Activated CD4-positive, alpha-beta T cell treated with anti-CD3 and anti-CD28 coated beads, Interleukin-2, amount 10 ng/mL, durations not matched to agents 24 days and 14 days (primary cell): ENCODE measurements around the gene PDE2A. TPM values are rescaled to one million over a fixed set of nuclear protein-coding genes. Genes with fewer than 3 reads are reported as not detected.

Source experiments
- DNase-seq: peaks from one replicate; pipeline ENCODE4 v3.0.0; 2022
- H3K27ac Mint-ChIP-seq: one replicate; pipeline ENCODE4 v1.8.0; 2022; ENCODE audit warnings: mild to moderate bottlenecking, mixed read lengths
- H3K27me3 Mint-ChIP-seq: one replicate; pipeline ENCODE4 v1.8.0; 2022; ENCODE audit warnings: mixed read lengths
- H3K36me3 Mint-ChIP-seq: one replicate; pipeline ENCODE4 v1.8.0; 2022; ENCODE audit warnings: low read depth, mild to moderate bottlenecking, mixed read lengths
- H3K4me1 Mint-ChIP-seq: one replicate; pipeline ENCODE4 v1.8.0; 2021; ENCODE audit warnings: mixed read lengths
- H3K4me3 Mint-ChIP-seq: one replicate; pipeline ENCODE4 v1.8.0; 2022; ENCODE audit warnings: mild to moderate bottlenecking, moderate library complexity, mixed read lengths
- H3K9me3 Mint-ChIP-seq: one replicate; pipeline ENCODE4 v1.8.0; 2021; ENCODE audit warnings: mixed read lengths
- intact Hi-C: fragments of 100-400 bp; cut with micrococcal nuclease; formaldehyde crosslinking; loops from one replicate; pipeline ENCODE4 v1.15.1; 2023
- total RNA-seq: library from RNA; stranded (reverse); gene quantifications from 2 replicates; pipeline ENCODE4 v1.2.3, GENCODE V29; 2022

PDE2A gene
- total RNA-seq, 1 donor from 2014 or later: 0.33 TPM

DNA sequence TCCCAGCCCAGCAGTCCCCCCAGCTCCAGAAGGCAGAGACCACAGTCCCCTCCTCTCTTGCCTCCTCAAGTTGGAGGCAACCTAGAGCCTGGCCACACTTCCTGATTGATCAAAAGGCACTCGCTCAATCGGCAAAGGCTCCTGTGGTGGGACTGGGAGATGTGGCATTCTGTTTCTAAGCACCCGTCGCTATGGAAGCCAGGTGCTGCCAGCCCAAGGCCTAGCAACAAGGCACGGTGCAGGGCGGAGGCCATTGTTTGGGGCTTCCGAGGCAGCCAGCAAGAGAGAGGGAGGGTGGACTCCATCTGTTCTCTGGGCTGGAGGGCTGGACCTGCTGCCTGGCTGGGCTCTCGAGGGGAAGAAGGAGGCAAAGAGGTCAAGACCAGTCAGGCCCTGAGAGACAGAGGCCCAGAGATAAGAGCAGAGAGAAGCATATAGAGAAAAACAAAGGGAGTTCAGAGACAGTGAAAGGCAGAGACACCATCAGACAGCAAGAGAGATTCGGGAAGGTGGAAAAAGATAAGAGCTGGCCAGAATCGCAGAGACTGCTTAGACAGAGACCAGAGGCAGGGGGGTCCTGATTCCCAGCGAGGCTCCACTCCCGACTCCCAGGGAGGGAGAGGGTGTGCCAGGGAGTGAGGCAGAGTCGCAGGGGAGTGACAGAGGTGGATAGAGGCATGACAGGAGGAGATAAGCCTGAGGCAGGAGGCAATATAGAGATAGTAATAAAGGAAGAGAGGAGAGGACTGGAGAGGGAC, 21.2 kb downstream of the PDE2A start:
- peaks cover 5% of the 10 kb centered on the region for H3K27me3 Mint-ChIP-seq
- intact Hi-C loops: no loop called here
- H3K4me3 Mint-ChIP-seq: no peak overlapping the region
- H3K9me3 Mint-ChIP-seq: no peaks in the 10 kb centered on the region
- no peaks in the 10 kb centered on the region for H3K36me3 Mint-ChIP-seq
- no peak for DNase-seq
- H3K4me1 Mint-ChIP-seq: no peaks in the 10 kb centered on the region
- H3K27ac Mint-ChIP-seq: peak overlapping the region; percentile 50

DNA sequence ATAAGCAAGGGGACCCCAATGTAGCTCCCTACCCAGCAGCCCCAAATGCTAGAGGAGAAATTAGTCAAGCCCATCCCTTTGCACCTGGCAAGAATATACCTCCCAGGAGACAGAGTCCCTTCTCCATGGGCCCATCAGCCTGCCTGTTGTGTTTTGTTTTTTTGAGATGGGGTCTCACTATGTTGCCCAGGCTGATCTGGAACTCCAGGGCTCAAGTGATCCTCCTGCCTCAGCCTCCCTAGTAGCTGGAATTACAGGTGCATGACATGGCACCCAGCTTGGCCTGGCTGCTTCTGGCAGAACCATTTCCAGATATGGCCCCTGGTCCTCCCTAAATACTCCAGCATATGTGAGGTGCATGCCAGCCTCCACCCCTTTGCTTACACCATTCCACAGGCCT, 22.1 kb downstream of the PDE2A start:
- intact Hi-C loops: no loop called here
- no peak for DNase-seq
- no peaks in the 10 kb centered on the region for H3K9me3 Mint-ChIP-seq
- no peak overlapping the region for H3K27ac Mint-ChIP-seq
- H3K27me3 Mint-ChIP-seq: peaks cover 5% of the 10 kb centered on the region
- no peaks in the 10 kb centered on the region for H3K4me1 Mint-ChIP-seq
- H3K36me3 Mint-ChIP-seq: no peaks in the 10 kb centered on the region
- H3K4me3 Mint-ChIP-seq: no peak overlapping the region

DNA sequence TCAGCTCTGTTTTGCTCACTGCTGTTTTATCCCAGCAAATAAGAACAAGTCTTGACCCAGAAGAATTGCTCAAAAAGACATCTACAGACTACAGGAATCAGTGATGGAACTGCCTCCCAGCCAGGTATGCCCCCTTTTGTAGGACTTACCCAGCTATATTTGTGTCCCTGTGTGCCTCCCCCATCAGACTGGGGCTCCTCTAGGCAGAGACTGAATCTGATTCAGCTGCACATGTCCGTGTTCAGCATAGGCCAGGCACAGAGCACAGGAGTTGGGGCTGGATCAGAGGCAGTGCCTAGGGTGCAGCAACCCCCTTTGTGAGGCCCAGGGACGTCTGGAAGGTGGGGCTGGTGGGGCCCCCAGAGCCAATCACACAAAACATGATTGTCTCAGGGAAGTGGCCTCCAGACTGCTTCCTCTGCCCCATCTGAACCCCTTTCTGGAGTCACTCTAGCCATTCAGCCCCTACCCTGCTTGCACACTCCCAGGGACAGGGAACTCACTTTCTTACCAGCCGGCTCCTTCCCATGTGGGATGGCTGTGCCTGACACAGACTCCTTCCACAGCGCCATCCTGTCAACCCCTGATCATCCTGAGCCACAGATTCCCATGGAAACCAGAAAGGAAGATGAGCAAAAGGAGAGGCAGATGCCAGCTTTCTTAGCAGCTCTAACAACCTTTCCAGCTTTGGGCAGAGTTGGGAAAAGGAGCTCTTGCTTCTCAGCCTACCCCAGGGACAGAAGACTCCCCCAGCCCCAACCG, 24.8 kb downstream of the PDE2A start:
- Mint-ChIP-seq H3K9me3 (no peaks in the 10 kb centered on the region), H3K27ac (no peak overlapping the region), H3K4me1 (no peaks in the 10 kb centered on the region), H3K36me3 (no peaks in the 10 kb centered on the region), H3K4me3 (no peak overlapping the region), H3K27me3 (peaks cover 5% of the 10 kb centered on the region)
- intact Hi-C loops: no loop called here
- no peak for DNase-seq

DNA sequence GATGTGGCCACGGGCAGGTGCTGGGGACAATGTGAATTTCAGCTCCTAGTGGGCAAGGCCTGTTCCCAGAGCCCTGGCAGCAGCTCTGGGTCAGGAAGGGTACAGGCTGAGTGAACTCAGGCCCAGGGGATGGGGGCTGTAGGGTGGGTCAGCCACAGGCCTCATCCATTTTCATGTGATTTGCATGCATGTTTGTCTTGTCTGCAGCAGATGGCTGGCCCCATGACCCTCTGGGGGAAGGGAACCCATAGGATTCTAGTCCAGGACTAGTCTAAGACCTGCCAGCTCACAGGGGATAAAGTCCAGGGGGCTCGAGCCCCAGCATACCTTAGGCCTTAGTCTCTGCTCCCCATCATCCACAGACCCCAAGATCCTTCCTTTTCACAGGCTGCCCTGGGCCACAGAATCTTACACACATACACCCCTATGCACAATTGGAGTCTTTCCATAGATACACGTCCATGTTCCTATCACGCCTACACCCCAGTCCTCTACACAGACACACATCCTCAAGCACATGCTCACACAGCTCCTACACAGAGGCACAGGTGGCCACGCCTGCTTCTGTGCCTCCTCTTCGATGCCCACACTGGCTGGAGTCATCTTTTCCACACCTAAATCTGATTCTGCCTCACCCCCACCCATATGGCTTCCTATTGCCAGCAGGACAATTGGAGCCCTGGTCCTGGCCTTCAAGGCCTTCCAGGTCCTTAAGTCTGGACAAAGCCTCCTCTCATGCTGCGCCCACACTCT, 25.7 kb downstream of the PDE2A start:
- no peaks in the 10 kb centered on the region for H3K4me1 Mint-ChIP-seq
- DNase-seq: no peak
- intact Hi-C loops: no loop called here
- H3K9me3 Mint-ChIP-seq: no peaks in the 10 kb centered on the region
- H3K4me3 Mint-ChIP-seq: no peak overlapping the region
- H3K36me3 Mint-ChIP-seq: no peaks in the 10 kb centered on the region
- H3K27ac Mint-ChIP-seq: no peak overlapping the region
- H3K27me3 Mint-ChIP-seq: peaks cover 9% of the 10 kb centered on the region

DNA sequence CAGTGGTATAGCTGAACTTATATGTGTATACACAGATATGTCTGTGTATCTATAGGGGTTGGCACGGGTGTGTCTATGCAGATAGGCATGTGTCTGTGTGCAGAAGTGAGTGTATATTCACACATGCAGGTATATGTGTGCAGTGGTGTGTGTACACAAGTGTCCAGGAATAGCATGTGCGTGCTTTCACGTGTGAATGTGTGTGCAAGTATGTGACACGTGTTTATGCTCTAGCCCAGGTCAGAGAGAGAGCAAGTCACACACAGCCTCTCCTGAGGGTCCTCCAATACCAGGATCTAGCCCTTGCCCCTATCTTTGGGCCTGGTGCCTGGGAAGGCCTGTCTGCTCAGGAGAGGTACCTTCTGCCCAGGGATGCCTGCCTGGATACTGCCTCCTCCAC, 26.3 kb downstream of the PDE2A start:
- no peaks in the 10 kb centered on the region for H3K36me3 Mint-ChIP-seq
- H3K27me3 Mint-ChIP-seq: peaks cover 11% of the 10 kb centered on the region
- H3K4me1 Mint-ChIP-seq: no peaks in the 10 kb centered on the region
- intact Hi-C loops: no loop called here
- H3K4me3 Mint-ChIP-seq: no peak overlapping the region
- no peak for DNase-seq
- no peaks in the 10 kb centered on the region for H3K9me3 Mint-ChIP-seq
- H3K27ac Mint-ChIP-seq: no peak overlapping the region

DNA sequence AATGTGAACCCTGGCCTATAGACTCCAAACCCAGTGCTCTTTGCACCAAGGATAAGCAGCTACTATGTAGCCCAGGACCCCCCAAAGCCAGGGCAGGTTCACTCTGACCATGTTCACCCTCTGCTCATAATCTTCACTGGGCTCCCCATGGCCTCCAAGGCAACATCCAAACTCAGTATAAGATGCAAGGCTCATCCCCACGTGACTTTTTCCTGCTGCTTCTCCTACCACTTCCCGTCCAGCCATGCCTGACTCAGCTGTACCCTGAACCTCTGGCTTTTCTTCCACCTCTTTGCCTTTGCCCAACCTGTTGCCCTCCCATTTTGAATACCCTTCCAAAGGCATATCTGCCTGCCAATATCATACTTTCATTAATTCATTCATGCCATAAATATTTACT, 27.8 kb downstream of the PDE2A start:
- DNase-seq: no peak
- intact Hi-C loops: no loop called here
- Mint-ChIP-seq H3K4me1 (no peaks in the 10 kb centered on the region), H3K4me3 (no peak overlapping the region), H3K36me3 (no peaks in the 10 kb centered on the region), H3K27me3 (peaks cover 11% of the 10 kb centered on the region), H3K27ac (no peak overlapping the region), H3K9me3 (no peaks in the 10 kb centered on the region)

DNA sequence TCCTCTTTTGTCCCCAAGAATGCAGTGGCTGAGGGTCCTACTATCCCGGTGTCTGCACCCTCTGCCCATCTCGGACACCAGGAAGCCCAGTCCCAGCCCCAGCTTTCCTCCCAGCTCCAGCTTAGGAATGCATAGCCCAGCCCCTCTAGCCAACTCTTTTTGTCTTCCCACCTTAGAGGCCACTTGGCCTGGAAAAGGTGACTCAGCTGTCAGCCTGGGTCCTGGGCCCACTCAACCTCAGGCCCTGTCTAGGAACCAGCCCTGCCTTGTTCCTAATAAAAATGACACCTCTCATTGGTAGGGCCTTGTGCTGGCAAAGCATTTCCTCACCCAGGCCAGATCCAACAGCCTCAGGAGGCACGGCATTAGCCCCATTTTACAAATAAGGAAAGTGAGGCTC, 28.2 kb downstream of the PDE2A start:
- H3K4me3 Mint-ChIP-seq: no peak overlapping the region
- no peaks in the 10 kb centered on the region for H3K4me1 Mint-ChIP-seq
- intact Hi-C loops: no loop called here
- no peak overlapping the region for H3K27ac Mint-ChIP-seq
- no peak for DNase-seq
- peaks cover 11% of the 10 kb centered on the region for H3K27me3 Mint-ChIP-seq
- no peaks in the 10 kb centered on the region for H3K36me3 Mint-ChIP-seq
- no peaks in the 10 kb centered on the region for H3K9me3 Mint-ChIP-seq

DNA sequence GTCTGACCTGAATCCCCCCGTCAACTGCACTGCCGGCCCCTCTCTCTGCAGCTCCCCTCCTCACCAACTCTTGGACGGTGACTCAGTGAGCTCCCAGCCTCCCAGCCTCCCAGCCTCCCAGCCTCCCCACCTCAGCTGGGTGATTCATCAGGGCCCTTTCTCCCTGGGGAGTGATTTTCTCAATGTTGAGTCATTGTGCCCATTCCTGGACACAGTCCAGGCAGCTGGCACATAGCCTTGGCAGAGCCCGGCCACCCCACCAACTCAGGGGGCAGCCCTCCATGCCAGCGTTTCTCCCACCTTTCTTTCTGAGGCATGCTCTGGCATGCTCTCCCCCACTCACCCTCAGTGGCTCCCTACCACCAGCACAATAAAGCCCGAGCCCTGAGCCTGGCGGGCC, 30.7 kb downstream of the PDE2A start:
- H3K36me3 Mint-ChIP-seq: no peaks in the 10 kb centered on the region
- no peaks in the 10 kb centered on the region for H3K9me3 Mint-ChIP-seq
- intact Hi-C loops: loop anchor here (1.0 kb wide), 2 partner anchors 58 to 172 kb away; no protein-coding TSS in a partner anchor
- no peaks in the 10 kb centered on the region for H3K4me1 Mint-ChIP-seq
- no peak overlapping the region for H3K27ac Mint-ChIP-seq
- H3K4me3 Mint-ChIP-seq: peak overlapping the region; percentile 51
- DNase-seq: no peak
- peaks cover 7% of the 10 kb centered on the region for H3K27me3 Mint-ChIP-seq

DNA sequence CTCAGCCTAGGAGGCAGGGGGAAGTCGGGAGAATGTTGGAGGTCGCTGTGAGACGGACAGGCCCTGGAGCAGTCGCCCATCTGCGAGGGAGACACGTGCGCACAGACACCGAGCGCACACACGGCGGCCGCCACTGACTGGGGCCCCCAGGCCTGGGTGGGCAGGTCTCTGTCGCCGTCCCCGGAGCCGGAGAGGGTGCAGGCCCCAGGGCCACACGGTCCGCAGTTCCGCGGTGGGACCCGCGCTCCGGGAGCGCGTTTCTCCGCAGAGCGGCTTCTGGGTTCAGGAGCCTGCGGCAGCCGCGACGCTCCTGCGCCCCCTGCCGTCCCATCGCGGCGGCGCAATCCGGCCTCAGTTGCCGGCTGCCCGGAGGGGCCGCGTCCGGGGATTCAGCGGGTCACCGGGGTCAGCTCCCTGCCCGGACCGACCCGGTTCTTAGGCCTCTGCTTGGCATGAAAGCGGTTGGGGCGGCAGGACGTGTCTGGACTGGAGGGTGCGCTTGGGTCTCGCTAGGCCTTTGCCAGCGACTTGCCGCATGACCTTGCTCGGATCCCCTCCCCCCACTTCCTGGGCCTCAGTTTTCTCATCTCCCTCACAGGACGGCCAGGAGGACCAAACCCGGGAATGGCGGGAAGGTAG, 31.2 kb downstream of the PDE2A start:
- H3K4me3 Mint-ChIP-seq: peak overlapping the region; percentile 63
- no peak overlapping the region for H3K27ac Mint-ChIP-seq
- H3K27me3 Mint-ChIP-seq: peaks cover 7% of the 10 kb centered on the region
- intact Hi-C loops: loop anchor here (1.0 kb wide), 2 partner anchors 58 to 172 kb away; no protein-coding TSS in a partner anchor
- no peaks in the 10 kb centered on the region for H3K4me1 Mint-ChIP-seq
- H3K9me3 Mint-ChIP-seq: no peaks in the 10 kb centered on the region
- H3K36me3 Mint-ChIP-seq: no peaks in the 10 kb centered on the region
- DNase-seq: peak; percentile 92

DNA sequence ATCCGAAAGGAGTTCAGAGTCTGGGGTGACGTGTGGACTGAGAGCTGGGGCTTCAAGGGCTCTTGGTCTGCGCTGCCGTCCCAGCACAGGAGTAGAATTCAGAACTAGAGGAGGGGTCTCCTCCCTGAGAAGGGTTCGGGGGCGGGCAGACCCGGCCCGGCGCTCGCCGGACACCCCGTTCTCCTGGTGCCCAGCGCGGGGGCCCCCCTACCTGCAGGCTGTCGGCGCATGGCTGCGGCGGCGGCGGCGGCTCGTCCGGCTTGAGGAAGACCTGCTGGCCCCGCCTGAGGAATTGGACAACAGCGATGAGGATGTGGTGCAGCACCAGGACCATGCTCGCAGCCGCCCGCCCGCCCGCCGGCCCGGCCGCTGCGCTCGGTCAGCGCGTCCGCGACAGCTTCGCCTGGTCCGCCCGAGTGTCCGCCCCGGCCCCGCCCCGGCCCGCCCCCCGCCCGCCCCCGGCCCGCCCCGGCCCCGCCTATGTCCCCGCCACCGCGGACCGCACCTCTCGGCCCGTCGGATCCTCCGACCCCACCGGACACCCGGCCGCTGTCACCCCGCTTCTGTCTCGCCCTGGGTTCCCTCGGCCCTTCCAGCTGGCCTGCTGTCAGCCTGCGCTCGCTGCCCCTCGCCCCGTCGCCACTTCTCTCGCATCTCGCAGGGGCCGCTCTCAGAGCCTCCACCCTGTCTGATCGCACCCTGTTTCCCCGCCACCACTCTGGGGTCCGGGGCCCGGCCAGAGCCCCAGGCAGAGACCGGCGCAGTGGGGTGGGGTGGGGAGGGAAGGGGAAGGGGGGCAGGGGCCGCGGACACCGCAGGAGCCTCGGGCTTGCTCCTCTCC, 32.0 kb downstream of the PDE2A start:
- intact Hi-C loops: no loop called here
- DNase-seq: peak; percentile 70

DNA sequence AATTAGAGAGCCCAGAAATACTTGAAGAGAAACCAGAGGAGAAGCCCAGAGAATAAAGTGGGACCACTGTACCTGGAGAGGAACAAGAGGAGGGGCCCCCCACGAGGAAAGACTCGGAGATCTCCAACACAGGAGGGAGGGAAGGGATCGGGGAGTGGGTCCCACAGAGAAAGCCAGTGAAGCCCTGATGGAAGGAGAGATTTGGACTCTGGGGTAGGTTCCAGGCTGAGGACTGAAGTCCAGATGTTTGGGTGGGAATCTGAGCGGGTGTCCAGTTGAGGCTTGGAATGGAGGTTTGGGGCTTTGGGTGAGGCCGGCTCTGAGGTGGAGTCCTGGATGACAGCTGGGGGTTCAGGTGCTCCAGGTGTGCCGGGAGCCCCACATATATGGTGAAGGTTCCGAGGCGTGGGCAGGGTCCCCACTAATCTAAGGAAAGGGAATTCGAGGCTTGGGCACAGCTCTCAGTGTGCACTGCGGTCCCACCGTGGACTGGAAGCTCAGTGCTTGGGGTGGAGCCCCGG, 32.6 kb downstream of the PDE2A start:
- H3K27me3 Mint-ChIP-seq: peaks cover 8% of the 10 kb centered on the region
- H3K4me3 Mint-ChIP-seq: no peak overlapping the region
- H3K27ac Mint-ChIP-seq: no peak overlapping the region
- intact Hi-C loops: no loop called here
- H3K9me3 Mint-ChIP-seq: no peaks in the 10 kb centered on the region
- H3K36me3 Mint-ChIP-seq: no peaks in the 10 kb centered on the region
- no peaks in the 10 kb centered on the region for H3K4me1 Mint-ChIP-seq
- no peak for DNase-seq

More for the DNA sequence above, 32.0 kb downstream of the PDE2A start:
- Mint-ChIP-seq H3K4me3 (peak overlapping the region; percentile 63), H3K9me3 (no peaks in the 10 kb centered on the region), H3K4me1 (no peaks in the 10 kb centered on the region), H3K27me3 (peaks cover 7% of the 10 kb centered on the region), H3K36me3 (no peaks in the 10 kb centered on the region), H3K27ac (no peak overlapping the region)

DNA sequence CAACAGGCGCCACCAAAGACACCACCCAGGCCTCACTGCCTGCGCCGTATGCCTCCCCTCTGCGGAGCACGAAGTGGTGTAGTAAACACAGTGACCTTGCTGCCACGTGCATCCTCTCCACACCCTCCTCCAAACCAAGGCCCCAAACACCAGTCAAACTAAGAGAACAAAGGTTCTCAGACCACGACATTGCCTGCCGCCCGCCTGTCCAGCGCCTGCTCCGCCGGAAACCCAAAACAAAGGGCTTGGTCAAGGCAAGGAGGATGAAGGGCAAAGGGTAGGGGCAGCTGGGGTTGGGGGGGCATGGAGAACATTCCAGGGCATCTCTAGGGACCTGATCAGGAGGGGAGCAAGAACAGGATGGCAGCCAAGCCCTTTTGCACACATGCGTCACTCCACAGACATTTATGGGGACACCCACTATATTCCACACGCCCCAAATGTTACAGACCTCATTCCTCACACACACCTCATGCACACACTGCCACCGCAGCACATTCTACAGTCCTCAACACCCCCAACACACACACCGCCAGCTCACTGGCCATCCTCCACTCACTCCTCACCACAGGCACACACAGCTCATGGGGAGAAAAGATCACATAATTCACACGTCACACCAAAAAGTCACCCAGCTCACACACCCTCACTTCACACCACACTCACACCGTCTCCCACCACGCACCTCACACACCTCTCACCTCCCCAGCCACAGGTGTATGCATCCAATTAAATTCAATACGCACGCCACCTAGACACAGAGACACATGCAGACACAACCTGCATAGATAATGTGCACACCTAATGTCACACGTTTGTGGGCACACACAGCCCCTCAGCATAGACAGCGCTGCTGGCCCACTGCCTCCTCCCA, 34.5 kb downstream of the PDE2A start:
- no peak overlapping the region for H3K4me3 Mint-ChIP-seq
- intact Hi-C loops: no loop called here
- H3K4me1 Mint-ChIP-seq: no peaks in the 10 kb centered on the region
- peaks cover 16% of the 10 kb centered on the region for H3K27me3 Mint-ChIP-seq
- DNase-seq: no peak
- H3K36me3 Mint-ChIP-seq: no peaks in the 10 kb centered on the region
- no peak overlapping the region for H3K27ac Mint-ChIP-seq
- H3K9me3 Mint-ChIP-seq: no peaks in the 10 kb centered on the region
